K562 (cell line): ENCODE measurements around the gene SHISA7. TPM values are rescaled to one million over a fixed set of nuclear protein-coding genes. Genes with fewer than 3 reads are reported as not detected.

Experiments
- CAMTA2 ChIP-seq: fragments of 250-450 bp; sonication (Bioruptor Pico); conservative IDR thresholded peaks from 2 replicates; pipeline ENCODE4 v1.5.1; 2022
- CHD2 ChIP-seq: IDR thresholded peaks from 2 replicates; pipeline ENCODE4 v1.6.1; 2011; ENCODE audit warnings: low read depth, low read length
- GTF2E2 ChIP-seq: fragments of 200-800 bp; sonication (Bioruptor generic); IDR thresholded peaks from 2 replicates; pipeline ENCODE4 v1.6.1; 2016; ENCODE audit warnings: missing genetic modification characterization, missing compliant biosample characterization
- ILF3 ChIP-seq: fragments of 450-650 bp; IDR thresholded peaks from 2 replicates; pipeline ENCODE4 v1.6.1; 2018; ENCODE audit warnings: antibody characterized with exemption, mild to moderate bottlenecking, moderate library complexity, borderline replicate concordance
- KDM5B ChIP-seq: fragments of 200-600 bp; sonication (generic); IDR thresholded peaks from 2 replicates; pipeline ENCODE4 v1.6.1; 2012; ENCODE audit warnings: low read depth, mild to moderate bottlenecking, moderate library complexity, low read length, control low read depth, inconsistent platforms; ENCODE audit not compliant: insufficient replicate concordance
- KLF10 ChIP-seq: fragments of 250-450 bp; sonication (Bioruptor Pico); IDR thresholded peaks from 2 replicates; pipeline ENCODE4 v1.6.1; 2021; ENCODE audit warnings: matching md5 sums
- PHF21A ChIP-seq: fragments of 450-650 bp; IDR thresholded peaks from 2 replicates; pipeline ENCODE4 v1.6.1; 2017; ENCODE audit warnings: low read depth, borderline replicate concordance
- RBM25 ChIP-seq: fragments of 200-400 bp; formaldehyde crosslinking; IDR thresholded peaks from 2 replicates; pipeline ENCODE4 v1.6.1; 2018; ENCODE audit warnings: low read length, low read depth, moderate library complexity; ENCODE audit not compliant: severe bottlenecking
- STAG1 ChIP-seq: sonication (generic); formaldehyde crosslinking; IDR thresholded peaks from 2 replicates; pipeline ENCODE4 v1.5.0; 2020; ENCODE audit warnings: missing genetic modification reagents, borderline replicate concordance
- ZNF274 ChIP-seq: IDR thresholded peaks from 2 replicates; pipeline ENCODE4 v1.6.1; 2011; ENCODE audit warnings: low read depth, mild to moderate bottlenecking, low read length, moderate library complexity, borderline replicate concordance
- ZNF584 ChIP-seq: fragments of 200-800 bp; sonication (Bioruptor generic); IDR thresholded peaks from 2 replicates; pipeline ENCODE4 v1.6.1; 2016; ENCODE audit warnings: low read depth, mild to moderate bottlenecking, missing genetic modification characterization, missing compliant biosample characterization
- ZNF785 ChIP-seq: fragments of 250-450 bp; sonication (Bioruptor Pico); IDR thresholded peaks from 2 replicates; pipeline ENCODE4 v1.4.0; 2020; ENCODE audit warnings: mild to moderate bottlenecking
- polyA plus RNA-seq, 8 experiments: library from polyadenylated mRNA; depleted of rRNA in 4 of 8; stranded (reverse) in 5 of 8; unstranded in 3 of 8; fragments of >200 nt; fragmentation: Nextera tagmentation in 2 of 8; fragmentation: Illumina TruSeq in 1 of 8; extraction: Ambion mirVana in 2 of 8; extraction: Trizol in 1 of 8; gene quantifications; 2 replicates each; pipeline versions ENCODE4 v1.2.1 to v1.2.3, GENCODE V29; 2011 to 2014; ENCODE audit warnings: inconsistent platforms in 1 of 8, missing spikeins in 1 of 8
- total RNA-seq, 7 experiments: library from RNA; depleted of rRNA in 6 of 7; stranded (reverse); fragments of >200 nt in 6 of 7; fragmentation: Illumina TruSeq in 2 of 7; extraction: Trizol in 2 of 7; gene quantifications; 2 replicates each; pipeline versions ENCODE4 v1.2.1 to v1.2.3, GENCODE V29; 2011 to 2021; ENCODE audit warnings: low replicate concordance in 1 of 7
- TF ChIP-seq, protein P1 (sequence below): sonication (generic); formaldehyde crosslinking; IDR thresholded peaks from 2 replicates; pipeline ENCODE4 v1.8.0; 2022; ENCODE audit warnings: mild to moderate bottlenecking, low read depth, missing genetic modification reagents
- TF ChIP-seq, protein P2 (sequence below), 3 experiments: IDR thresholded peaks in 2 of 3; conservative IDR thresholded peaks in 1 of 3; 2 replicates each; pipeline ENCODE4 v1.5.1; 2011 to 2012; ENCODE audit warnings: low read length in 3 of 3, mild to moderate bottlenecking in 3 of 3, control low read depth in 2 of 3, improper control_type of control experiment in 1 of 3, inconsistent platforms in 1 of 3, low read depth in 1 of 3, mixed read lengths in 1 of 3, moderate library complexity in 1 of 3; ENCODE audit not compliant: insufficient read depth in 2 of 3
- TF ChIP-seq, protein P3 (sequence below): fragments of 250-450 bp; sonication (Bioruptor Pico); IDR thresholded peaks from 2 replicates; pipeline ENCODE4 v1.4.0; 2020; ENCODE audit warnings: mild to moderate bottlenecking, moderate library complexity, borderline replicate concordance
- TF ChIP-seq, protein P4 (sequence below): conservative IDR thresholded peaks from 2 replicates; pipeline ENCODE4 v1.6.1; 2011; ENCODE audit warnings: low read depth, mild to moderate bottlenecking, low read length; ENCODE audit not compliant: control insufficient read depth
- TF ChIP-seq, protein P5 (sequence below), 3 experiments: fragments of 200-800 bp in 1 of 3; sonication (Bioruptor generic) in 1 of 3; sonication (generic) in 1 of 3; formaldehyde crosslinking in 1 of 3; IDR thresholded peaks; 2 replicates each; pipeline versions ENCODE4 v1.6.1 to v1.8.0; 2016 to 2022; ENCODE audit warnings: mild to moderate bottlenecking in 2 of 3, missing compliant biosample characterization in 2 of 3, missing genetic modification characterization in 2 of 3, missing genetic modification reagents in 1 of 3

The SHISA7 gene
- total and polyA plus RNA-seq, 9 of the 15 experiments (the other 6 are each of a cell fraction or from before 2014, with no cell fraction given) = 0.01 to 0.40 (median 0.07) TPM

DNA sequence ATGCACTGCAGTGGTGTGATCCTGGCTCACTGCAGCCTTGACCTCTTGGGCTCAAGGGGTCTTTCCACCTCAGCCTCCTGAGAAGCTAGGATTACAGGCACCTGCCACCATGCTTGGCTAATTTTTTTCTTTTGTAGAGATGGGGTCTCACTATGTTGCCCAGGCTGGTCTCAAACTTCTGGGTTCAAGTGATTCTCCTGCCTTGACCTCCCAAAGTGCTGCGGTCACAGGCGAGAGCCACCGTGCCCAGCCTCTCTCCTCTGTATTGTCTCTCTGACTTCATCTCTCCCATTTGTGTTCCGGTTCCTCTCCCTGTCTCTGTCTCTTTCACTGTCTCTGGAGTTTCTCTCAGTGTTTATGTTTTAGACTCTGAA lies 23.1 kb upstream of the SHISA7 start (continued):
- TF ChIP-seq, protein P1, sequence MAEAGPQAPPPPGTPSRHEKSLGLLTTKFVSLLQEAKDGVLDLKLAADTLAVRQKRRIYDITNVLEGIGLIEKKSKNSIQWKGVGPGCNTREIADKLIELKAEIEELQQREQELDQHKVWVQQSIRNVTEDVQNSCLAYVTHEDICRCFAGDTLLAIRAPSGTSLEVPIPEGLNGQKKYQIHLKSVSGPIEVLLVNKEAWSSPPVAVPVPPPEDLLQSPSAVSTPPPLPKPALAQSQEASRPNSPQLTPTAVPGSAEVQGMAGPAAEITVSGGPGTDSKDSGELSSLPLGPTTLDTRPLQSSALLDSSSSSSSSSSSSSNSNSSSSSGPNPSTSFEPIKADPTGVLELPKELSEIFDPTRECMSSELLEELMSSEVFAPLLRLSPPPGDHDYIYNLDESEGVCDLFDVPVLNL (CRISPR knock-in tag) = no peak
- no peak for TF ChIP-seq KDM5B
- no peak for TF ChIP-seq CAMTA2 (CRISPR knock-in tag)
- TF ChIP-seq, protein P2, sequence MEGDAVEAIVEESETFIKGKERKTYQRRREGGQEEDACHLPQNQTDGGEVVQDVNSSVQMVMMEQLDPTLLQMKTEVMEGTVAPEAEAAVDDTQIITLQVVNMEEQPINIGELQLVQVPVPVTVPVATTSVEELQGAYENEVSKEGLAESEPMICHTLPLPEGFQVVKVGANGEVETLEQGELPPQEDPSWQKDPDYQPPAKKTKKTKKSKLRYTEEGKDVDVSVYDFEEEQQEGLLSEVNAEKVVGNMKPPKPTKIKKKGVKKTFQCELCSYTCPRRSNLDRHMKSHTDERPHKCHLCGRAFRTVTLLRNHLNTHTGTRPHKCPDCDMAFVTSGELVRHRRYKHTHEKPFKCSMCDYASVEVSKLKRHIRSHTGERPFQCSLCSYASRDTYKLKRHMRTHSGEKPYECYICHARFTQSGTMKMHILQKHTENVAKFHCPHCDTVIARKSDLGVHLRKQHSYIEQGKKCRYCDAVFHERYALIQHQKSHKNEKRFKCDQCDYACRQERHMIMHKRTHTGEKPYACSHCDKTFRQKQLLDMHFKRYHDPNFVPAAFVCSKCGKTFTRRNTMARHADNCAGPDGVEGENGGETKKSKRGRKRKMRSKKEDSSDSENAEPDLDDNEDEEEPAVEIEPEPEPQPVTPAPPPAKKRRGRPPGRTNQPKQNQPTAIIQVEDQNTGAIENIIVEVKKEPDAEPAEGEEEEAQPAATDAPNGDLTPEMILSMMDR (IDR thresholded peaks at IDR 0.05 in 2 of 3, conservative IDR thresholded peaks at IDR 0.05 in 1 of 3; ENCODE audit: insufficient read depth in 2 of 3, low read depth in 1 of 3, low read length in 3 of 3) = no peak
- TF ChIP-seq PHF21A = no peak
- TF ChIP-seq, protein P3, sequence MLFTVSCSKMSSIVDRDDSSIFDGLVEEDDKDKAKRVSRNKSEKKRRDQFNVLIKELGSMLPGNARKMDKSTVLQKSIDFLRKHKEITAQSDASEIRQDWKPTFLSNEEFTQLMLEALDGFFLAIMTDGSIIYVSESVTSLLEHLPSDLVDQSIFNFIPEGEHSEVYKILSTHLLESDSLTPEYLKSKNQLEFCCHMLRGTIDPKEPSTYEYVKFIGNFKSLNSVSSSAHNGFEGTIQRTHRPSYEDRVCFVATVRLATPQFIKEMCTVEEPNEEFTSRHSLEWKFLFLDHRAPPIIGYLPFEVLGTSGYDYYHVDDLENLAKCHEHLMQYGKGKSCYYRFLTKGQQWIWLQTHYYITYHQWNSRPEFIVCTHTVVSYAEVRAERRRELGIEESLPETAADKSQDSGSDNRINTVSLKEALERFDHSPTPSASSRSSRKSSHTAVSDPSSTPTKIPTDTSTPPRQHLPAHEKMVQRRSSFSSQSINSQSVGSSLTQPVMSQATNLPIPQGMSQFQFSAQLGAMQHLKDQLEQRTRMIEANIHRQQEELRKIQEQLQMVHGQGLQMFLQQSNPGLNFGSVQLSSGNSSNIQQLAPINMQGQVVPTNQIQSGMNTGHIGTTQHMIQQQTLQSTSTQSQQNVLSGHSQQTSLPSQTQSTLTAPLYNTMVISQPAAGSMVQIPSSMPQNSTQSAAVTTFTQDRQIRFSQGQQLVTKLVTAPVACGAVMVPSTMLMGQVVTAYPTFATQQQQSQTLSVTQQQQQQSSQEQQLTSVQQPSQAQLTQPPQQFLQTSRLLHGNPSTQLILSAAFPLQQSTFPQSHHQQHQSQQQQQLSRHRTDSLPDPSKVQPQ = no peak
- no peak for TF ChIP-seq KLF10
- TF ChIP-seq, protein P4, sequence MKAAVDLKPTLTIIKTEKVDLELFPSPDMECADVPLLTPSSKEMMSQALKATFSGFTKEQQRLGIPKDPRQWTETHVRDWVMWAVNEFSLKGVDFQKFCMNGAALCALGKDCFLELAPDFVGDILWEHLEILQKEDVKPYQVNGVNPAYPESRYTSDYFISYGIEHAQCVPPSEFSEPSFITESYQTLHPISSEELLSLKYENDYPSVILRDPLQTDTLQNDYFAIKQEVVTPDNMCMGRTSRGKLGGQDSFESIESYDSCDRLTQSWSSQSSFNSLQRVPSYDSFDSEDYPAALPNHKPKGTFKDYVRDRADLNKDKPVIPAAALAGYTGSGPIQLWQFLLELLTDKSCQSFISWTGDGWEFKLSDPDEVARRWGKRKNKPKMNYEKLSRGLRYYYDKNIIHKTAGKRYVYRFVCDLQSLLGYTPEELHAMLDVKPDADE = no peak
- no peak for TF ChIP-seq GTF2E2
- TF ChIP-seq ZNF785 = no peak
- 0 out of 2 replicates have a peak, but pooled peaks have one; percentile 13 for TF ChIP-seq ZNF584 (CRISPR knock-in tag)
- TF ChIP-seq RBM25 = peak; percentile 37
- TF ChIP-seq, protein P5, sequence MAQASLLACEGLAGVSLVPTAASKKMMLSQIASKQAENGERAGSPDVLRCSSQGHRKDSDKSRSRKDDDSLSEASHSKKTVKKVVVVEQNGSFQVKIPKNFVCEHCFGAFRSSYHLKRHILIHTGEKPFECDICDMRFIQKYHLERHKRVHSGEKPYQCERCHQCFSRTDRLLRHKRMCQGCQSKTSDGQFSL (CRISPR knock-in tag; IDR thresholded peaks at IDR 0.05) = no peak
- TF ChIP-seq, protein P5 (tag; IDR thresholded peaks at IDR 0.05) = no peak
- TF ChIP-seq ZNF274 = no peak
- no peak for TF ChIP-seq CHD2
- TF ChIP-seq STAG1 (CRISPR knock-in tag) = no peak
- no peak for TF ChIP-seq ILF3
